COLO668 (cell line): Measurements from ENCODE around the gene GPRASP1.
A peak's percentile ranks its signal among the peaks of the same experiment; 100 is the strongest.
"Not testable (repeated sequence)": the region's sequence is repeated elsewhere in the genome, so short reads cannot be mapped to it uniquely, and the experiment has no call there.

ENCODE experiments used
- DNase-seq: peaks from one replicate; lab custom pipeline; 2025; ENCODE audit not compliant: unreplicated experiment; lab: John Stamatoyannopoulos, UW

Gene GPRASP1

GRCh38 chrX:102651242-102652011 is at the start of gene GPRASP1:
TSS of gene GPRASP1 (plus strand) at chrX:102651483. CDS start at chrX:102653914, 2,431 bp downstream.
- peak; percentile 2 for DNase-seq

GRCh38 chrX:102604327-102604726 is 47.0 kb upstream of the GPRASP1 start:
- DNase-seq, result no peak

GRCh38 chrX:102606115-102606514 is 45.2 kb upstream of the GPRASP1 start:
- no peak for DNase-seq

- no peak for DNase-seq
Observed at GRCh38 chrX:102610905-102611304, 40.4 kb upstream of the GPRASP1 start.

- no peak for DNase-seq
Observed at GRCh38 chrX:102624105-102624504, 27.2 kb upstream of the GPRASP1 start.

GRCh38 chrX:102627640-102628039 is 23.6 kb upstream of the GPRASP1 start:
- no peak for DNase-seq

- no peak for DNase-seq
Observed at GRCh38 chrX:102637561-102637960, 13.7 kb upstream of the GPRASP1 start.

GRCh38 chrX:102650903-102651241 is 411 bp upstream of the GPRASP1 start:
- no peak for DNase-seq

- no peak for DNase-seq
Observed at GRCh38 chrX:102652031-102652688, 877 bp downstream of the GPRASP1 start.

GRCh38 chrX:102654696-102655095 is 3.4 kb downstream of the GPRASP1 start:
- DNase-seq, result no peak

GRCh38 chrX:102658556-102658955 is 7.3 kb downstream of the GPRASP1 start:
- no peak for DNase-seq

- DNase-seq, result peak; percentile 21
Observed at GRCh38 chrX:102659790-102660757, 8.8 kb downstream of the GPRASP1 start.

GRCh38 chrX:102663820-102664219 is 12.5 kb downstream of the GPRASP1 start:
- not testable (repeated sequence) for DNase-seq

- not testable (repeated sequence) for DNase-seq
Observed at GRCh38 chrX:102667034-102667433, 15.8 kb downstream of the GPRASP1 start.

- no peak for DNase-seq
Observed at GRCh38 chrX:102669526-102669925, 18.2 kb downstream of the GPRASP1 start.

GRCh38 chrX:102672856-102673255 is 21.6 kb downstream of the GPRASP1 start:
- no peak for DNase-seq

- not testable (repeated sequence) for DNase-seq
Observed at GRCh38 chrX:102677479-102677878, 26.2 kb downstream of the GPRASP1 start.

- DNase-seq, result no peak
Observed at GRCh38 chrX:102684772-102685520, 33.7 kb downstream of the GPRASP1 start.

- no peak for DNase-seq
Observed at GRCh38 chrX:102694749-102695148, 43.5 kb downstream of the GPRASP1 start.

GRCh38 chrX:102696306-102696705 is 45.0 kb downstream of the GPRASP1 start:
- DNase-seq, result no peak

- no peak for DNase-seq
Observed at GRCh38 chrX:102697494-102697893, 46.2 kb downstream of the GPRASP1 start.
